Renal pelvis (tissue), 4 donors: Measurements from ENCODE around the gene PBOV1. TPM values are rescaled to one million over a fixed set of nuclear protein-coding genes. Genes with fewer than 3 reads are reported as not detected.

Experiments used
- DNase-seq: peaks from one replicate; pipeline ENCODE4 v3.0.0-alpha.2; 2013
- polyA plus RNA-seq, 3 donors: library from polyadenylated mRNA; unstranded; fragments of 120-200 nt; gene quantifications; one replicate each; pipeline ENCODE4 v1.2.1, GENCODE V29; 2013; ENCODE audit not compliant: insufficient read length in 3 of 3

PBOV1 gene
- polyA plus RNA-seq, 3 donors: 0.13 TPM; not detected in 2

DNA sequence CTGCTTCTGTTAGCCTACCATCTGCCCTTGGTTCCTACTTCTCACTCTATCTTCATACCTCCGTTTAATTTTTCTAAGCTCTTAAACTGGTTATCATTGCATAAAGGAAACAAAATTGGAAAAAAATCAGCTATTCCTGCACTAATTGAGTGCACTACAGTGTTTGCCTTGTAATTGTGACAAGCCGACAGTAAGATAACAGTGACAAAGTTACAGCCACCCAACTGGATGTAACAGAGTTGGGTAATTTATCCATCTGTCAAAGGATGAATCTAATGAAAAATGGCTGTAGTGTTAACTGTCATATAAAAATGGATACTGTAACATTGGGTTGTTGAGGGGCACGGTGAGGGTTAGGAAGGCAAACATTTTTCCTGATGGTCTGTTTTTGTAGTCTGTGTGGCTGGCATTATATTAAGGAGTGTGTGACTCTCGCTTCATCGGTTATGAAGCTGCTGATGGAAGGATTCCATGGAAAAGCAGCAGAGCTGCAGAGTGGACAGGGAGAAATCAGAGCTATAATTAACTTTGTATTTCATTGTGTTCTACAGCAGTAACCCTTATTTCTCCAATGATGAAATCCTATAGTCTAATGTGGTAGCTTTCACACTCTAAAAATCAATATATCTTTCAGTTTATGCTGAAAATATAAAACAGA lies 12.7 kb downstream of the PBOV1 start:
- DNase-seq: no peak

DNA sequence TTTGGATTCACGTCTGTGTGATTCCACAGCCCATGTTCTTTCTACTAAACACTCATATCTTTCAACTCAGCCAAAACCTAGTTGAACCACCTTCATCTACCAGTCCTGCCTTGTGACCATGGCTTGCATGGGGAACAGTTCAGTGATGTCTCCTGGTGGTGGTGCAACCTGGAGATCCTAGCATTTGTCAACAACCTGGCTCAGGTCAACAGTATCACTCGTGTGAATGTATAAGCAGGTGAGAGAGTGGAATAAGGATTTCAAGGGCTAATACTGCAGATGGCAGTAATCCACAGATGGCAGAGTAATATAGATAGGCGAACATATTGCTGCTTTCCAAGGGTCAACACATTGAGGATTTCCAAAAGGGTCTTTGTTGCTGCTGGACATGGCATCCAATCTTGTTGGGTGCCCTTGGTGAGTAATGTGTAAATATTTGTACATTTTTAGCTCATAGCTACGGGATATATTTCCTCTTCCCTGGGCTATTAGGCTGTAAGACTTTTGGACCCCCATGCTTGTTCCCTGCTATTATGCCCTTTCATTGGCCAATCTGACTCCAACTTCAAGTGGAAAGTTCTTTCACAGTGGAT lies 13.4 kb downstream of the PBOV1 start:
- no peak for DNase-seq

- no peak for DNase-seq
These were observed 14.0 kb downstream of the PBOV1 start for GRCh38 chr6:138204303-138204702.

DNA sequence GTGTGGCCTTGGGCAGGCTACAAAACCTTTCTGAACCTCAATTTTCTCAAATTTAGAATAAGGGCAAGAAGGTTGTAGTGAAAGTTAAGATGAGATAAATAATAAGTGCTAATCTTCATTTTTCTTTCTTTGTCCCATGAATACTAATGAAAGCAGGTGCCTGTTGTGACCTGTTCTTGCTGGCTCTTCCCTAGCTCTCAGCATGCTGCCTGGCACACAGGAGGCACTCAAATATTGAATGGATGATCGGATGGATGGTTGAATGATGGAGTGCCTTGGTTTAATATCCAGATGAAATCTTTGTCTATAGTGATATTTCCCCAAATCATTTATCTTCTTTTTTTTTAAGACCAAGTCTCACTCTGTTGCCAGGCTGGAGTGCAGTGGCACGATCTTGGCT lies 15.0 kb downstream of the PBOV1 start:
- no peak for DNase-seq

DNA sequence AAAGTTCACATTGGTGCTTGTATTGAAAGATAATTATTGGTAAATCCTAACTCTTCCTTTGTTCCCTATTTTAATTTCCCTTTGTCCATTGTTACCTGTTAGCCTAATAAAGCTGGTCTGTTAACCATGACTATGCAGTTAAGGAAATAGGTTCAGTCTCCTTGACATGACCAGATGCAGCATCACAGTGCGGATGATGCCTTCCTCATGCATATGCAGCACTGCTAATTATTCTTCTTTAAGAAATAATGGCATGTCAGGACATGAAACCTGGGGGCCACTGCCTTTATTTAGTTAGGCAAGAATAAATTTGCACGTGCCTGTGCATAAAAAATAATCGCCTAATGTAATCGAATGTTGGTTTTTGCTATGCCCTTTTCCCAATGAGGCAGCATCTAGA lies 16.5 kb downstream of the PBOV1 start:
- no peak for DNase-seq

GRCh38 chr6:138198430-138199091 lies 19.7 kb downstream of the PBOV1 start:
- DNase-seq: no peak

GRCh38 chr6:138197570-138197969 lies 20.7 kb downstream of the PBOV1 start:
- no peak for DNase-seq

DNA sequence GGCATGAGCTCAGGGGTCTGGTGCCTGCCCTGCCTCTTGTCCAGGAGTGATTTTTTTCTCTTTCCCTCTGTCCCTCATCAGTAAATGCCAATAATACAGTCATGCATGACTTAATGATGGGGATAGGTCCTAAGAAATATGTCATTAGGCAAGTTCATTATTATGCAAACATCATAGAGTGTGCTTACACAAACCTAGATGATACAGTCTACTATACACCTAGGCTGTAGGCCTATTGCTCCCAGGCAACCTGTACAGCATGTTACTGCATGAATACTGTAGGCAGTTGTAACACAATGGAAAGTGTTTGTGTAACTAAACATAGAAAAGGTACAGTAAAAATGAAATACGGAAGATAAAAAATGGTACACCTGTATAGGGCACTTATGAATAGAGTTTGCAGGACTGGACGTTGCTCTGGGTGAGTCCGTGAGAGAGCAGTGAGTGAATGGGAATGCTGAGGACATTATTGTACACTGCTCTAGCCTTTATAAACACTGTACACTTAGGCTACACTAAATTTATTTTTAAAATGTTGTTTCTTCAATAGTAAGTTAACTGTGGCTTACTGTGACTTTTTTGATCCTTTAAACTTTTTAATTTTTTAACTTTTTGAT lies 22.1 kb downstream of the PBOV1 start:
- DNase-seq: no peak

GRCh38 chr6:138194287-138194686 lies 24.0 kb downstream of the PBOV1 start:
- DNase-seq: no peak

- no peak for DNase-seq
These were observed 29.9 kb downstream of the PBOV1 start for GRCh38 chr6:138188278-138188941.

GRCh38 chr6:138187156-138187555 lies 31.1 kb downstream of the PBOV1 start:
- no peak for DNase-seq

GRCh38 chr6:138184230-138184629 lies 34.1 kb downstream of the PBOV1 start:
- DNase-seq: no peak

DNA sequence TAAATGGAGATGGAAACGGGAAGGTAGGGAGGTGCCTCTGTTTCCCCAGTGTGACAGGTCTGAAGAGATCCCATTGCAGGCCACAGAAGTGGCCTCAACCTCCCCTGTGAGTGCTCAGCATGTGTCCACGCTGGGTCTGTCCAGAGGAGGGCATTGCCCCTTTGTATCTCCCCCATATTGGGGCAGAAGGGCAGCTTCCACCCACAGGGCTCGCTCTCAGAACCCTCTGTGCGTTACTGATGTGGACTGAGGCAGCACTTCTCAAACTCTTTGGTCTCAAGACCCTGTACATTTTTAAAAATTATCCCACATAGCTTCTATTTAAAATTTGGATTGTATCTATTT lies 34.5 kb downstream of the PBOV1 start:
- no peak for DNase-seq

DNA sequence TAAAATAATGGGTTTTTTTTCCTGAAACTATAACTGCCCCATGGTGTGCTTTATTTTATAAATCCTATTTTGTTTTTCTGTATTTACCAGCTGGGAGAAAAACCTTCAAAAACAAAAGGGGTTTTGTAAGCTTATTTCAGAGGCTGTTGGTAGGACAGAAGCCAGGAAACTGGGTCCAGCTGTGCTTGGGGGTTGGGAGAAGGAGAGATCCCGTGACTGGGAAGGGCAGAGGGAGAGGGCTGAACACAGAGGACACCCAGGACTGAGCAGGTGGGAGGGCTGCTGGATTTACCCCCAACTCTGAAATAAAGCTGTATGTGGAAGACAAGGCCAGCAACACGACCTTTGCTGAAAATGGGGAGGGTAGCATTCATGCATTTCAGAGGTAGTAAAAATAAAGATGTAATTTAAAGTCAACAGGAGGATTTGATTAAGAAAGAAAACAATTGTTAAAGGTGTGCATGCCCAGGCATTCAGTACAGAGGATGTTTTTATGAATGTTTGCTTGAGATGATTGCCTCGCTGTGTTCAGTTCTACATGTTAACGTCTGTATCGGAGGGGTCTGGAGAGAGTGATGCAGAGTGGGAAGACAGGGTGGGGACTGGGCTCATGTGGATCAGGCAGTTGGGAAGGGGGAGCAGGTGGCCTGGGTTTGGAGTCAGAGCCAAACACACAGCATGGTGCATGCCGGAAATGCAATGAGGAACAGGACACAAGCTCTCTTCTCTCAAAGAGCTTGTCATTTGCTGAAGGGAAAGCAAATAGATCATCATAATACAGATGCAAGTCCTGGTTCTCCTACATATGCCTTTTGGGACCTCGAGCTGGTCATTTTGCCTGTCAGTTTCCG lies 35.1 kb downstream of the PBOV1 start:
- DNase-seq: no peak

DNA sequence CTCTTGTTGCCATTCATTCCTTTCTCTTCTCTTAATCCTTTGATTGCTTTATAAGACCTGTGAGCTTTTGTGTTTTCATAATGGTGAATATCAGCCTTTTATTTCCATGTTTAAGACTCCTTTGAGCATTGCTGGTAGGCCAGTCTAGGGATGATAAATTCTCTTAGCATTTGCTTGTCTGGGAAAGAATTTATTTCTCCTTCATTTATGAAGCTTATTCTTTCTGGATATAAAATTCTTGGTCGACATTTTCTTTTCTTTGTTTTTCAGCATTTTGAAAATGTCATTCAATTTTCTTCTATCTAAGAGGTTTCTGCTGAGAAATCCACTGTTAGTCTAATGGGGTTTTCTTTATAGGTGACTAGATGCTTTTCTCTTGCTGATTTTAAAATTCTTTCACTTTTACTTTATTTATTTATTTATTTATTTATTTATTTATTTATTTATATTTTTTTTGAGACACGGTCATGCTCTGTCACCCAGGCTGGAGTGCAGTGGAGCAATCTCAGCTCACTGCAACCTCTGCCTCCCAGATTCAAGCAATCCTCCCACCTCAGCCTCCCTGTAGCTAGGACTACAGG lies 41.5 kb downstream of the PBOV1 start:
- no peak for DNase-seq

- no peak for DNase-seq
These were observed 42.7 kb downstream of the PBOV1 start for GRCh38 chr6:138175596-138175995.

Other genes with a start within 250 kb of the PBOV1 start
- gene PERP, start 111.1 kb downstream of the PBOV1 start, polyA plus RNA-seq: 10 to 100 TPM; 15.9 to 19.9 (median 16.8) TPM
- 1 to 10 TPM; 5.7 to 6.7 (median 6.6) TPM for gene ARFGEF3, start 56.6 kb downstream of the PBOV1 start, polyA plus RNA-seq
- gene SMIM28, start 159.4 kb upstream of the PBOV1 start, polyA plus RNA-seq: not detected
- 10 to 100 TPM; 45.0 to 60.4 (median 57.1) TPM for gene HEBP2, start 185.7 kb upstream of the PBOV1 start, polyA plus RNA-seq